ENCODE measurements around the gene TJP2.
"Not testable (repeated sequence)": the region's sequence is repeated elsewhere in the genome, so short reads cannot be mapped to it uniquely, and the experiment has no call there.

The TJP2 gene

DNA sequence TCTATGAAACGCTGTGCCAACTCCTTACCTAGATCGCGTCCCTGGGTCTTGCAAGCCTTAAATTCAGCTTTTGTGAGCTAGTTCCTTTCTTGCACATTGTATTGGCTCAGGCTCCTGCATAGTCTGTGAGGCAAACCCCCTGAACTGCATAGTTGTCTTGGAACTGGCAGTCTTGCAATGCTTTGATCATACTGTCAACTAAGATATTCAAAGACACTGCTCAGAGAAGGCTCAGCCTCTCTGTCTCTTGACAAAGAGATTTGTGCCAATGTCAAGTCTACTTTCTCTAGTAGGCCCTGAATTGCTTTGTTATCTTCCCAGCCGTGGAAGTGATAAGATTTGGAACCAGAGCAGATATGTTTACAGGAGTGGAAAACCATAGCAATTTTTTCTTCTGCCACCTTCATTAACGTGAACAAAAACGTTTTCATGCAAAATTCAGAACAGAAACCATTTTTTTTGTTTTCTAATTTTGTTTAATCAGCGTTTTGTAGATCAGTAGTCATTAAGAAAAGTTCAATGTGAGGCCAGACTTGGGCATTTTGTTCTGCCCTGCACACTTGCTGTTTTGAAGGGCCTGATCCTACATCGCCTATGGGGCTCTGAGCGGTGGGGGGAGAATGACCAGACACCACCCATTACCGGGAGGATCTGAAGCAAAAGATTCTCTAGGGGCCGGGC, 123.4 kb downstream of the TJP2 start:
- no peak for DNase-seq

GRCh38 chr9:69299315-69299714, 125.2 kb downstream of the TJP2 start:
- DNase-seq = no peak

- DNase-seq = no peak
These were observed 125.7 kb downstream of the TJP2 start for GRCh38 chr9:69299826-69300225.

- no peak for DNase-seq
These were observed 129.3 kb downstream of the TJP2 start for GRCh38 chr9:69303331-69303730.

- DNase-seq = not testable (repeated sequence)
These were observed 132.9 kb downstream of the TJP2 start for GRCh38 chr9:69306895-69307445.

DNA sequence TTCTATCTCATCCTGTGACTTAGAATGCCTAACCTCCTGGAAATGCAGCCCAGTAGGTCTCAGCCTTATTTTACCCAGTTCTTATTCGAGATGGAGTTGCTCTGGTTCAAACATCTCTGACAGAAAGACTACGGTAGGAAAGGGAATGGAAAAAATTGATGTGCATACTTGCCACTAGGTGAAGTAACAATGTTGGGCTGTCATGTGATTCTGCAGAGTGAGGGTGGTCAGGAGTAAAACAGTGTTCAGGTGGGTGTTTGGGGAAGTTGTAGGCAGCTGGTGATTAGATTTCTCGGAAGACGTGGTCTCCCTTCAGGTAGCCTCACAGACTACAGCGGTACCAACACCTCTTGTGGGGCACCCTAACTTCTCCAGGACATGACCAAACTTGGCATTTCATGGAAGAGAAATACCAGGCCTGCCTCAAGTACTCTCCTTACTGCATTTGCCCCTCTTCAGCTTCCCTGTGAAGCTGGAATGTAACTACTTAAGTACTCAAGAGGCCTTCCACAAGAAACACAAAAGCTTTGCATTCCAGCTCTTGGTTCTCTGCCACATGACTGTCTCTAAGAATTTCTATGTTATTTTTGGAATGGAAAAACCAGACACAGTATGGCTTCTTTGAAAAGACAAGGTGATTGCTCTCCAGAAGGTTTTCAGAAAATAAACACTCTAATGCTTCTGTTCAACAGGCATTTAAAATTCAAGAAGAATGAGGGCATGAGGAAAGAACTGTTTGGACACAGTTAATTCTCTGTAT, 133.5 kb downstream of the TJP2 start:
- no peak for DNase-seq

DNA sequence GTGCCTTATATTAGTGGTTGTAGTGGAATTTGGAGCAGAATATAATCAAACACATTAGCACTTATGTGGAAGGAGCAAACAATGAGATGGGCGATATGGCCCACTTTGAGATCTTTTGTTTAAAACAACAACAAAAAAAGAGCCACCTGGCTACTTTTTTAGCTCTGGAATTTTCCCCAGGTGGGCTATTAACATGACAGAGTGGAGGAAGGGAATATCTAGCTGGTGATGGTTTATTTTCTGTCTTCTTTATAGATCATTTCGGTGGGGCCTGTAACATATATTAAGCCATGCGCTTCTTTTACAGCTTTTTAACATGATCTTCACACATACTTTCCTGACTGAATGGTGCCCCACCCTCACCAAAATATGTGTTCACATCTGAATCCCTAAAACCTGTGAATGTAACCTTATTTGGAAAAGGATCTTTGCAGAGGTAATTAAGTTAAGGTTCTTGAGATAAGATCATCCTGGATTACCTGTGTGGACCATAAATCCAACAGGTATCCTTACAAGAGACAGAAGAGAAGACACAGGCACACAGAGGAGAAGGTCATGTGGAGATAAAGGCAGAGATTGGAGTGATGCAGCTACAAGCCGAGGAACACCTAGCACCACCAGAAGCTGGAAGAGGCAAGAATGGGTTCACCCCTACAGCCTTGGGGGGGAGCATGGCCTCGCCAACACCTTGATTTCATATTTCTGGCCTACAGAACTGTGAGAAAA, 134.3 kb downstream of the TJP2 start:
- DNase-seq = no peak

- no peak for DNase-seq
These were observed 139.1 kb downstream of the TJP2 start for GRCh38 chr9:69313175-69313574.

- DNase-seq = no peak
These were observed 140.5 kb downstream of the TJP2 start for GRCh38 chr9:69314547-69314946.

DNA sequence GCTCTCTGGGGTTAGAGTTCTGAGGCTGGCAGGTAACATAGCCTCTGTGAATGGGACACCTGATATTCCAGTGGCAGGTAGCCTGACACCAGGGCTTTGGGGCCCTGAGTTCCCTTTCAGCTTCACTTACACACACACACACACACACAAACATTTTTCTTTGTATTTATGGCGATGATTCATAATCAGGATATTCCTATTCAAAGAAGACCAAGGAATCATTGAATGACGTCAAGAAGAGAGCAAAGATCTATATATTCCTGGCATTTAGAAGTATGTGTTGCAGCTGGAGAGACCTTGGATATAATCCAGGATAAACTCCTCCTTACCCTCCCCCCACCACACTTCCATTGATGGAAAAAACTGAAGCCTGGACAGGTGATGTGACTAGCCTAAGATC, 143.0 kb downstream of the TJP2 start:
- no peak for DNase-seq

DNA sequence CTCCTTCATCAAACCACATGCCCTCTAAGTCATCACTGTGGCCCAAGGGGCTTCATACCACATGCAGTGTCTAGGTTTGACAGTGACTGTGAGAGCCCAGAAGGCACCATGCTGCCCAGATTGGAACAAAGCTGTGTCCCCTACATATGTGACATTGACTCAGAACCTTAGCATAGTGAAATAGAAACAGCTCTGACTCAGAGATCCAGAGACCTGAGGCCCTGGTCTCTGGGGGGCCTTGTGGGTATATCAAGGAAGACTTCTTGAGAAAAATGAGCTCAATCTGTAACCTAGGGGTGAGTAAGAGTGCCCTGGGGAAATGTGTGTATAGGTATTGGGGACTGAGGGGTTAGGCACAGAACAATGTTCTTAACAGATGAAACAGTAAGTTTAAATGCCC, 143.8 kb downstream of the TJP2 start:
- DNase-seq = no peak

GRCh38 chr9:69319324-69320025, 145.4 kb downstream of the TJP2 start:
- DNase-seq = no peak

- DNase-seq = no peak
These were observed 148.2 kb downstream of the TJP2 start for GRCh38 chr9:69322256-69322655.

DNA sequence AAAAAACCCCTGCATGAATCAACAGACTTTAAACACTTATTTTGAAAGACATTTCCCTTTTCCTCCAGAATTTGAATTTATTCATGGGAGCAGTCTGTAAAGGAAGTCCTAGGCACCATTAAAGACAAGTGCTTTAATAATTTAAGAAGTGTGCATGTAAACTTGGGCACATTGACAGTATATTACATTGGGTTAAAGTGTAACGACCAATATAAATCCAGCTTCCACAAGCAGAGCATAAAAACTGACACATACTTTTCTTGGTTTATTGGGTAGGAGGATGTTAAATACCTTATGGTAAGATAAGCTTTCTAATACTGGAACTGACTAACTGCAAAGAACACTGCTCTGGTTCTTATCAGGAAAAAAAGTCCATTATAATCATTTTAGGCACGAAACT, 149.8 kb downstream of the TJP2 start:
- no peak for DNase-seq

Data from activated gamma-delta T cell (primary cell).